Prostate gland (tissue), 2 donors: ENCODE results near the gene ZNF280C.

Experiments
- POLR2AphosphoS5 ChIP-seq: sonication (generic); formaldehyde crosslinking; IDR thresholded peaks from one replicate; pipeline ENCODE4 v1.6.1; 2017; ENCODE audit warnings: antibody characterized with exemption
- TF ChIP-seq, protein P1 (sequence below), 4 experiments: fragments of 200-600 bp in 2 of 4; fragments of 450-650 bp in 2 of 4; sonication (generic) in 2 of 4; IDR thresholded peaks; 1 replicate in 3 of 4; 2 replicates in 1 of 4; pipeline ENCODE4 v1.5.1; 2016 to 2019; ENCODE audit warnings: antibody characterized with exemption in 4 of 4, mild to moderate bottlenecking in 2 of 4, moderate library complexity in 2 of 4

DNA sequence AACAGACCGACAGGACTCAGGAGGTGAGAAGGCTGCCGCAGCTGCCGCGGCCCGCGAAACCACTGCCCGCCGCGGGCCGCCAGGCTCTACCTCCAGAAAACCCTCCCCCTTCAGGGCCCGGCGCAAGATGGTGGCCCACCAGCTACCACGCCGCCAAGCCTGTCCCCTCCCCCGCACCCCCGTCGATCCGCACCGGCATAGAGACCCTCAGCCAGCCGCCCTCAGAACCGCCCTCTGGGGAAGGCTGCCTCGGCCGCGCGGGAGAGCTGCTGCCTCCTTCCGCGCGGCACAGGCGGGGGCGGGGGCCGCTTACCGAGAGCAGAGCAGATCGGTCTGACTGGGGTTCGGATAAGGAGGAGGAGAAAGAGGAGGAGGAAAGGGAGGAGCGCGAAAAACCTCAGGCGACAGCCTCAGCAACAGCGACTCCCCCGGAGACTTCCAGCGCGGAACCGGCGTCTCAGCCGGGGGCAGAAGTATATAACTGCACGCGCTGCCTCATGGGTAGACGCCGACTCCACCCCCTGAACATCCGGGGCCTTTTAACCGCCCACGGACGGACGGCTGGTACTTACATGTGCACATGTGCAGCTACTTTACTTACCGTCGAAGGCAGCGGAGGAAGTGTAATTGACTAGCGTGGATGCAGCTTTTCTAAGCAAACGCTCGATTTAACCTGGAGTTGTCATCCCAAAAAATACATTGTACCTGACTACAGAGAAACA lies at the start of gene ZNF280C:
- peak; percentile 73 for TF ChIP-seq POLR2AphosphoS5
- TF ChIP-seq, protein P1, sequence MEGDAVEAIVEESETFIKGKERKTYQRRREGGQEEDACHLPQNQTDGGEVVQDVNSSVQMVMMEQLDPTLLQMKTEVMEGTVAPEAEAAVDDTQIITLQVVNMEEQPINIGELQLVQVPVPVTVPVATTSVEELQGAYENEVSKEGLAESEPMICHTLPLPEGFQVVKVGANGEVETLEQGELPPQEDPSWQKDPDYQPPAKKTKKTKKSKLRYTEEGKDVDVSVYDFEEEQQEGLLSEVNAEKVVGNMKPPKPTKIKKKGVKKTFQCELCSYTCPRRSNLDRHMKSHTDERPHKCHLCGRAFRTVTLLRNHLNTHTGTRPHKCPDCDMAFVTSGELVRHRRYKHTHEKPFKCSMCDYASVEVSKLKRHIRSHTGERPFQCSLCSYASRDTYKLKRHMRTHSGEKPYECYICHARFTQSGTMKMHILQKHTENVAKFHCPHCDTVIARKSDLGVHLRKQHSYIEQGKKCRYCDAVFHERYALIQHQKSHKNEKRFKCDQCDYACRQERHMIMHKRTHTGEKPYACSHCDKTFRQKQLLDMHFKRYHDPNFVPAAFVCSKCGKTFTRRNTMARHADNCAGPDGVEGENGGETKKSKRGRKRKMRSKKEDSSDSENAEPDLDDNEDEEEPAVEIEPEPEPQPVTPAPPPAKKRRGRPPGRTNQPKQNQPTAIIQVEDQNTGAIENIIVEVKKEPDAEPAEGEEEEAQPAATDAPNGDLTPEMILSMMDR (IDR thresholded peaks at IDR 0.05), result peak in 2 of 4 experiments; percentile 22 to 27
